NB4 (cell line): ENCODE measurements around the gene KNTC1.

ENCODE experiments used
- CTCF ChIP-seq: IDR thresholded peaks from one replicate; pipeline ENCODE4 v1.5.1; 2012; ENCODE audit warnings: low read depth, low read length
- MAX ChIP-seq: IDR thresholded peaks from 2 replicates; pipeline ENCODE4 v1.6.1; 2011; ENCODE audit warnings: low read depth, low read length
- POLR2A ChIP-seq: IDR thresholded peaks from 2 replicates; pipeline ENCODE4 v1.6.1; 2011; ENCODE audit warnings: mild to moderate bottlenecking; ENCODE audit not compliant: insufficient read length; ENCODE audit errors: extremely low read depth

GRCh38 chr12:122571821-122572220 is 44.8 kb downstream of the KNTC1 start:
- TF ChIP-seq CTCF: no peak
- no peak for TF ChIP-seq MAX
- TF ChIP-seq POLR2A: no peak
